ENCODE results near the gene FHIT.
A peak's percentile ranks its signal among the peaks of the same experiment; 100 is the strongest.

Gene FHIT

GRCh38 chr3:59843821-59844220 is 1407.4 kb downstream of the FHIT start:
- H3K36me3 ChIP-seq (ENCODE audit: insufficient read depth, low read length), result no peaks in the 10 kb centered on the region

GRCh38 chr3:59839810-59840515 is 1411.3 kb downstream of the FHIT start:
- no peaks in the 10 kb centered on the region for H3K4me1 ChIP-seq (ENCODE audit: control insufficient read depth, insufficient read depth, low read length, unreplicated experiment)
- no peak overlapping the region for H3K4me3 ChIP-seq (ENCODE audit: low read depth, low read length)
- no peak overlapping the region for H2AFZ ChIP-seq (ENCODE audit: low read length, unreplicated experiment)
- H3K27ac ChIP-seq (ENCODE audit: low read depth, low read length), result no peak overlapping the region
- H3K79me2 ChIP-seq (ENCODE audit: control insufficient read depth, insufficient read depth, low read length, unreplicated experiment), result no peaks in the 10 kb centered on the region
- no peaks in the 10 kb centered on the region for H3K36me3 ChIP-seq (ENCODE audit: insufficient read depth, low read length)
- no peaks in the 10 kb centered on the region for H3K27me3 ChIP-seq (ENCODE audit: insufficient read depth, low read length)

More at GRCh38 chr3:59843821-59844220, 1407.4 kb downstream of the FHIT start:
- H3K4me3 ChIP-seq (ENCODE audit: low read depth, low read length), result no peak overlapping the region
- H2AFZ ChIP-seq (ENCODE audit: low read length, unreplicated experiment), result no peak overlapping the region
- no peaks in the 10 kb centered on the region for H3K27me3 ChIP-seq (ENCODE audit: insufficient read depth, low read length)
- no peaks in the 10 kb centered on the region for H3K4me1 ChIP-seq (ENCODE audit: control insufficient read depth, insufficient read depth, low read length, unreplicated experiment)
- H3K79me2 ChIP-seq (ENCODE audit: control insufficient read depth, insufficient read depth, low read length, unreplicated experiment), result no peaks in the 10 kb centered on the region
- H3K27ac ChIP-seq (ENCODE audit: low read depth, low read length), result no peak overlapping the region

- no peak overlapping the region for H3K27ac ChIP-seq (ENCODE audit: low read depth, low read length)
- no peak overlapping the region for H3K4me3 ChIP-seq (ENCODE audit: low read depth, low read length)
Measured at GRCh38 chr3:59839283-59839682, 1412.0 kb downstream of the FHIT start.

GRCh38 chr3:59836531-59836930 is 1414.7 kb downstream of the FHIT start:
- Histone ChIP-seq H2AFZ (ENCODE audit: low read length, unreplicated experiment) (no peak overlapping the region), H3K4me3 (ENCODE audit: low read depth, low read length) (no peak overlapping the region), H3K4me1 (ENCODE audit: control insufficient read depth, insufficient read depth, low read length, unreplicated experiment) (no peaks in the 10 kb centered on the region), H3K27me3 (ENCODE audit: insufficient read depth, low read length) (no peaks in the 10 kb centered on the region), H3K79me2 (ENCODE audit: control insufficient read depth, insufficient read depth, low read length, unreplicated experiment) (no peaks in the 10 kb centered on the region), H3K27ac (ENCODE audit: low read depth, low read length) (no peak overlapping the region), H3K36me3 (ENCODE audit: insufficient read depth, low read length) (no peaks in the 10 kb centered on the region)

More at GRCh38 chr3:59839283-59839682, 1412.0 kb downstream of the FHIT start:
- Histone ChIP-seq H3K79me2 (ENCODE audit: control insufficient read depth, insufficient read depth, low read length, unreplicated experiment) (no peaks in the 10 kb centered on the region), H2AFZ (ENCODE audit: low read length, unreplicated experiment) (no peak overlapping the region), H3K27me3 (ENCODE audit: insufficient read depth, low read length) (no peaks in the 10 kb centered on the region), H3K4me1 (ENCODE audit: control insufficient read depth, insufficient read depth, low read length, unreplicated experiment) (no peaks in the 10 kb centered on the region), H3K36me3 (ENCODE audit: insufficient read depth, low read length) (no peaks in the 10 kb centered on the region)

GRCh38 chr3:59832702-59833101 is 1418.5 kb downstream of the FHIT start:
- Histone ChIP-seq H3K27ac (ENCODE audit: low read depth, low read length) (no peak overlapping the region), H3K27me3 (ENCODE audit: insufficient read depth, low read length) (no peaks in the 10 kb centered on the region), H2AFZ (ENCODE audit: low read length, unreplicated experiment) (no peak overlapping the region), H3K4me1 (ENCODE audit: control insufficient read depth, insufficient read depth, low read length, unreplicated experiment) (no peaks in the 10 kb centered on the region), H3K36me3 (ENCODE audit: insufficient read depth, low read length) (no peaks in the 10 kb centered on the region), H3K4me3 (ENCODE audit: low read depth, low read length) (no peak overlapping the region), H3K79me2 (ENCODE audit: control insufficient read depth, insufficient read depth, low read length, unreplicated experiment) (no peaks in the 10 kb centered on the region)

- no peak overlapping the region for H3K27ac ChIP-seq (ENCODE audit: low read depth, low read length)
- H3K27me3 ChIP-seq (ENCODE audit: insufficient read depth, low read length), result no peaks in the 10 kb centered on the region
- H3K4me3 ChIP-seq (ENCODE audit: low read depth, low read length), result no peak overlapping the region
- no peaks in the 10 kb centered on the region for H3K4me1 ChIP-seq (ENCODE audit: control insufficient read depth, insufficient read depth, low read length, unreplicated experiment)
- H2AFZ ChIP-seq (ENCODE audit: low read length, unreplicated experiment), result no peak overlapping the region
- H3K36me3 ChIP-seq (ENCODE audit: insufficient read depth, low read length), result no peaks in the 10 kb centered on the region
- no peaks in the 10 kb centered on the region for H3K79me2 ChIP-seq (ENCODE audit: control insufficient read depth, insufficient read depth, low read length, unreplicated experiment)
Measured at GRCh38 chr3:59832241-59832640, 1419.0 kb downstream of the FHIT start.

- no peaks in the 10 kb centered on the region for H3K4me1 ChIP-seq (ENCODE audit: control insufficient read depth, insufficient read depth, low read length, unreplicated experiment)
- no peaks in the 10 kb centered on the region for H3K36me3 ChIP-seq (ENCODE audit: insufficient read depth, low read length)
- H2AFZ ChIP-seq (ENCODE audit: low read length, unreplicated experiment), result no peak overlapping the region
- H3K79me2 ChIP-seq (ENCODE audit: control insufficient read depth, insufficient read depth, low read length, unreplicated experiment), result no peaks in the 10 kb centered on the region
- no peaks in the 10 kb centered on the region for H3K27me3 ChIP-seq (ENCODE audit: insufficient read depth, low read length)
- no peak overlapping the region for H3K4me3 ChIP-seq (ENCODE audit: low read depth, low read length)
- H3K27ac ChIP-seq (ENCODE audit: low read depth, low read length), result no peak overlapping the region
Measured at GRCh38 chr3:59831394-59831793, 1419.9 kb downstream of the FHIT start.

- Histone ChIP-seq H3K27ac (ENCODE audit: low read depth, low read length) (no peak overlapping the region), H3K36me3 (ENCODE audit: insufficient read depth, low read length) (no peaks in the 10 kb centered on the region), H3K79me2 (ENCODE audit: control insufficient read depth, insufficient read depth, low read length, unreplicated experiment) (no peaks in the 10 kb centered on the region), H3K27me3 (ENCODE audit: insufficient read depth, low read length) (no peaks in the 10 kb centered on the region), H2AFZ (ENCODE audit: low read length, unreplicated experiment) (no peak overlapping the region), H3K4me3 (ENCODE audit: low read depth, low read length) (no peak overlapping the region), H3K4me1 (ENCODE audit: control insufficient read depth, insufficient read depth, low read length, unreplicated experiment) (no peaks in the 10 kb centered on the region)
Measured at GRCh38 chr3:59829527-59829926, 1421.7 kb downstream of the FHIT start.

- H3K36me3 ChIP-seq (ENCODE audit: insufficient read depth, low read length), result no peaks in the 10 kb centered on the region
- H3K4me1 ChIP-seq (ENCODE audit: control insufficient read depth, insufficient read depth, low read length, unreplicated experiment), result peaks cover 4% of the 10 kb centered on the region
- H3K27ac ChIP-seq (ENCODE audit: low read depth, low read length), result no peak overlapping the region
- H2AFZ ChIP-seq (ENCODE audit: low read length, unreplicated experiment), result no peak overlapping the region
- H3K79me2 ChIP-seq (ENCODE audit: control insufficient read depth, insufficient read depth, low read length, unreplicated experiment), result no peaks in the 10 kb centered on the region
- no peaks in the 10 kb centered on the region for H3K27me3 ChIP-seq (ENCODE audit: insufficient read depth, low read length)
- no peak overlapping the region for H3K4me3 ChIP-seq (ENCODE audit: low read depth, low read length)
Measured at GRCh38 chr3:59824876-59825275, 1426.4 kb downstream of the FHIT start.

- Histone ChIP-seq H3K36me3 (ENCODE audit: insufficient read depth, low read length) (no peaks in the 10 kb centered on the region), H2AFZ (ENCODE audit: low read length, unreplicated experiment) (no peak overlapping the region), H3K27me3 (ENCODE audit: insufficient read depth, low read length) (no peaks in the 10 kb centered on the region), H3K79me2 (ENCODE audit: control insufficient read depth, insufficient read depth, low read length, unreplicated experiment) (no peaks in the 10 kb centered on the region), H3K4me1 (ENCODE audit: control insufficient read depth, insufficient read depth, low read length, unreplicated experiment) (peaks cover 20% of the 10 kb centered on the region), H3K4me3 (ENCODE audit: low read depth, low read length) (no peak overlapping the region), H3K27ac (ENCODE audit: low read depth, low read length) (no peak overlapping the region)
Measured at GRCh38 chr3:59821274-59821673, 1430.0 kb downstream of the FHIT start.

- no peak overlapping the region for H3K4me3 ChIP-seq (ENCODE audit: low read depth, low read length)
- no peaks in the 10 kb centered on the region for H3K36me3 ChIP-seq (ENCODE audit: insufficient read depth, low read length)
- H3K4me1 ChIP-seq (ENCODE audit: control insufficient read depth, insufficient read depth, low read length, unreplicated experiment), result peaks cover 20% of the 10 kb centered on the region
- no peaks in the 10 kb centered on the region for H3K27me3 ChIP-seq (ENCODE audit: insufficient read depth, low read length)
- no peaks in the 10 kb centered on the region for H3K79me2 ChIP-seq (ENCODE audit: control insufficient read depth, insufficient read depth, low read length, unreplicated experiment)
- peak overlapping the region; percentile 25; the same call in 1 of the 2 replicates for H3K27ac ChIP-seq (ENCODE audit: low read depth, low read length)
- no peak overlapping the region for H2AFZ ChIP-seq (ENCODE audit: low read length, unreplicated experiment)
Measured at GRCh38 chr3:59820352-59820934, 1430.8 kb downstream of the FHIT start.

All from ACC112 (cell line).